Sigmoid colon (tissue), 4 donors: ENCODE measurements around the gene TMED6.

Experiments used
- CTCF ChIP-seq, 4 experiments: fragments of 450-650 bp in 3 of 4; fragments of 200-600 bp in 1 of 4; IDR thresholded peaks; one replicate each; pipeline ENCODE4 v1.5.1; 2016 to 2019; ENCODE audit warnings: antibody characterized with exemption in 4 of 4, mild to moderate bottlenecking in 3 of 4, moderate library complexity in 2 of 4
- EP300 ChIP-seq, 4 donors: sonication (generic); formaldehyde crosslinking; IDR thresholded peaks; one replicate each; pipeline ENCODE4 v1.6.1; 2017; ENCODE audit warnings: antibody characterized with exemption in 4 of 4
- POLR2A ChIP-seq, 2 donors: fragments of 450-650 bp; IDR thresholded peaks; one replicate each; pipeline ENCODE4 v1.6.1; 2016; ENCODE audit warnings: antibody characterized with exemption in 2 of 2, mild to moderate bottlenecking in 2 of 2, moderate library complexity in 2 of 2
- POLR2AphosphoS5 ChIP-seq, 4 donors: sonication (generic); formaldehyde crosslinking; IDR thresholded peaks; one replicate each; pipeline ENCODE4 v1.6.1; 2017; ENCODE audit warnings: antibody characterized with exemption in 4 of 4

DNA sequence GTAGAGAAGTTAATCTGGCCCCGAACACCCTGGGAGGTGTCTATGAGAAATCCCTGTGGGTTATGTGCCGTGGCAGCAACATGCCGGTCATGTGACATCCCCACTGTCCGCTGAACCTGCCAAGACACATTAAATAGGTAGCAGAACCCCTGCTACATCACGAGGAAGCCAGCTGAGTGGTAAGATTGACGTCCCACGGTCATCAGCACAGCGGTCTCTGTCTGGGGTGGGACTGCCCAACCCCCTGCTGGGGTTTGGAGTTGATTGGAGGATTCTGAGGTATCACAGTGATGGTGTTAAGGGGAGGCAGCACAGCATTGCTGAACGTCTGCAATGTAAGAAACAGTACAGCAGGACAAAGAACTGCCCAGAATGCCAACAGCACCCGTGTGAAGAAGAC, 2.0 kb downstream of the TMED6 start:
- TF ChIP-seq EP300 (IDR thresholded peaks at IDR 0.05) (no peak), CTCF (IDR thresholded peaks at IDR 0.05) (no peak), POLR2A (IDR thresholded peaks at IDR 0.05) (no peak), POLR2AphosphoS5 (IDR thresholded peaks at IDR 0.05) (no peak)
